HG03378 (cell line): ENCODE data around the gene SLC22A13.
"Not testable (repeated sequence)": the region's sequence is repeated elsewhere in the genome, so short reads cannot be mapped to it uniquely, and the experiment has no call there.

Experiments used
- ATAC-seq: cut with Tn5 transposase; IDR thresholded peaks from one replicate; pipeline ENCODE4 v1.9.1; 2021; ENCODE audit warnings: mild to moderate bottlenecking, moderate library complexity; ENCODE audit not compliant: unreplicated experiment

Gene SLC22A13

GRCh38 chr3:38265604-38266307 lies at the start of gene SLC22A13:
Gene SLC22A13, plus strand, starts transcription at chr3:38265812. Its CDS starts 49 bp downstream, at chr3:38265861.
- no peak for ATAC-seq

- ATAC-seq: no peak
These were observed 45.9 kb upstream of the SLC22A13 start for GRCh38 chr3:38219609-38220197.

- no peak for ATAC-seq
These were observed 44.6 kb upstream of the SLC22A13 start for GRCh38 chr3:38221005-38221404.

GRCh38 chr3:38222032-38222634 lies 43.5 kb upstream of the SLC22A13 start:
- ATAC-seq: no peak

GRCh38 chr3:38224357-38224756 lies 41.3 kb upstream of the SLC22A13 start:
- ATAC-seq: no peak

- no peak for ATAC-seq
These were observed 39.3 kb upstream of the SLC22A13 start for GRCh38 chr3:38226273-38226672.

GRCh38 chr3:38227989-38228388 lies 37.6 kb upstream of the SLC22A13 start:
- ATAC-seq: no peak

- ATAC-seq: no peak
These were observed 36.6 kb upstream of the SLC22A13 start for GRCh38 chr3:38229036-38229435.

GRCh38 chr3:38232701-38233100 lies 32.9 kb upstream of the SLC22A13 start:
- ATAC-seq: no peak

GRCh38 chr3:38235466-38235865 lies 30.1 kb upstream of the SLC22A13 start:
- no peak for ATAC-seq

- ATAC-seq: no peak
These were observed 27.1 kb upstream of the SLC22A13 start for GRCh38 chr3:38238416-38239008.

- ATAC-seq: not testable (repeated sequence)
These were observed 22.8 kb upstream of the SLC22A13 start for GRCh38 chr3:38242812-38243211.

- no peak for ATAC-seq
These were observed 19.7 kb upstream of the SLC22A13 start for GRCh38 chr3:38245930-38246329.

GRCh38 chr3:38247366-38248035 lies 18.1 kb upstream of the SLC22A13 start:
- ATAC-seq: no peak

- no peak for ATAC-seq
These were observed 15.4 kb upstream of the SLC22A13 start for GRCh38 chr3:38250198-38250597.

GRCh38 chr3:38251197-38251596 lies 14.4 kb upstream of the SLC22A13 start:
- ATAC-seq: no peak

GRCh38 chr3:38253704-38254103 lies 11.9 kb upstream of the SLC22A13 start:
- ATAC-seq: no peak

- no peak for ATAC-seq
These were observed 10.7 kb upstream of the SLC22A13 start for GRCh38 chr3:38254872-38255271.

- no peak for ATAC-seq
These were observed 10.0 kb upstream of the SLC22A13 start for GRCh38 chr3:38255627-38256026.

- ATAC-seq: no peak
These were observed 8.0 kb upstream of the SLC22A13 start for GRCh38 chr3:38257583-38257982.

- ATAC-seq: no peak
These were observed 5.1 kb upstream of the SLC22A13 start for GRCh38 chr3:38260474-38260873.
